HepG2 (cell line): ENCODE measurements around the gene CALR. TPM values are rescaled to one million over a fixed set of nuclear protein-coding genes. Genes with fewer than 3 reads are reported as not detected.

Experiments used
- CSRNP2 ChIP-seq: sonication (generic); formaldehyde crosslinking; conservative IDR thresholded peaks from 2 replicates; pipeline ENCODE4 v1.8.0; 2022; ENCODE audit warnings: low read depth, missing genetic modification reagents
- DPF2 ChIP-seq: sonication (generic); formaldehyde crosslinking; IDR thresholded peaks from 2 replicates; pipeline ENCODE4 v1.4.0; 2020; ENCODE audit warnings: mild to moderate bottlenecking, low read depth, missing genetic modification reagents, borderline replicate concordance
- HNF4G ChIP-seq, 2 experiments: sonication (generic) in 1 of 2; formaldehyde crosslinking in 1 of 2; IDR thresholded peaks; 2 replicates each; pipeline versions ENCODE4 v1.4.0 to v1.6.1; 2011 to 2020; ENCODE audit warnings: borderline replicate concordance in 2 of 2, low read depth in 2 of 2, mild to moderate bottlenecking in 2 of 2, low read length in 1 of 2, missing genetic modification reagents in 1 of 2, moderate library complexity in 1 of 2
- ISL2 ChIP-seq: sonication (generic); formaldehyde crosslinking; IDR thresholded peaks from 2 replicates; pipeline ENCODE4 v1.5.0; 2020; ENCODE audit warnings: missing genetic modification reagents
- MAFK ChIP-seq, 2 experiments: IDR thresholded peaks in 1 of 2; conservative IDR thresholded peaks in 1 of 2; 2 replicates each; pipeline ENCODE4 v1.6.1; 2011; ENCODE audit warnings: improper control_type of control experiment in 2 of 2, low read length in 2 of 2
- NRL ChIP-seq: sonication (generic); formaldehyde crosslinking; IDR thresholded peaks from 2 replicates; pipeline ENCODE4 v1.5.0; 2020; ENCODE audit warnings: missing genetic modification reagents, mild to moderate bottlenecking, moderate library complexity, borderline replicate concordance
- SNAI1 ChIP-seq: sonication (generic); formaldehyde crosslinking; IDR thresholded peaks from 2 replicates; pipeline ENCODE4 v1.5.0; 2020; ENCODE audit warnings: mild to moderate bottlenecking, missing genetic modification reagents, borderline replicate concordance
- SOX13 ChIP-seq, 3 experiments: fragments of 450-650 bp in 1 of 3; sonication (generic) in 1 of 3; formaldehyde crosslinking in 1 of 3; IDR thresholded peaks in 2 of 3; conservative IDR thresholded peaks in 1 of 3; 2 replicates each; pipeline versions ENCODE4 v1.5.0 to v1.6.1; 2016 to 2020; ENCODE audit warnings: antibody characterized with exemption in 1 of 3, mild to moderate bottlenecking in 1 of 3, missing compliant biosample characterization in 1 of 3, missing genetic modification reagents in 1 of 3, moderate library complexity in 1 of 3
- U2AF2 ChIP-seq: fragments of 200-400 bp; formaldehyde crosslinking; IDR thresholded peaks from 2 replicates; pipeline ENCODE4 v1.6.1; 2017; ENCODE audit warnings: low read depth, mild to moderate bottlenecking, low read length
- YEATS4 ChIP-seq: sonication (generic); formaldehyde crosslinking; IDR thresholded peaks from 2 replicates; pipeline ENCODE4 v1.4.0; 2020; ENCODE audit warnings: missing genetic modification reagents, borderline replicate concordance
- ZBTB43 ChIP-seq: sonication (generic); formaldehyde crosslinking; conservative IDR thresholded peaks from 2 replicates; pipeline ENCODE4 v1.4.0; 2020; ENCODE audit warnings: missing genetic modification reagents
- ZEB1 ChIP-seq: IDR thresholded peaks from 2 replicates; pipeline ENCODE4 v1.6.1; 2012; ENCODE audit warnings: mild to moderate bottlenecking, low read depth, inconsistent platforms; ENCODE audit not compliant: insufficient replicate concordance
- ZNF234 ChIP-seq: sonication (generic); formaldehyde crosslinking; conservative IDR thresholded peaks from 2 replicates; pipeline ENCODE4 v1.5.1; 2020; ENCODE audit warnings: mild to moderate bottlenecking, missing genetic modification reagents
- ZNF501 ChIP-seq: sonication (generic); formaldehyde crosslinking; IDR thresholded peaks from 2 replicates; pipeline ENCODE4 v1.5.1; 2020; ENCODE audit warnings: mild to moderate bottlenecking, moderate library complexity, missing genetic modification reagents
- ZNF746 ChIP-seq: sonication (generic); formaldehyde crosslinking; IDR thresholded peaks from 2 replicates; pipeline ENCODE4 v1.8.0; 2022; ENCODE audit warnings: mild to moderate bottlenecking, missing genetic modification reagents
- ZNF777 ChIP-seq: sonication (generic); formaldehyde crosslinking; IDR thresholded peaks from 2 replicates; pipeline ENCODE4 v1.4.0; 2020; ENCODE audit warnings: missing genetic modification reagents
- ZSCAN22 ChIP-seq: sonication (generic); formaldehyde crosslinking; IDR thresholded peaks from 2 replicates; pipeline ENCODE4 v1.4.0; 2020; ENCODE audit warnings: mild to moderate bottlenecking, missing genetic modification reagents
- polyA plus RNA-seq, 8 experiments: library from polyadenylated mRNA; depleted of rRNA in 3 of 8; stranded (reverse) in 7 of 8; unstranded in 1 of 8; fragments of >200 nt; fragmentation: Illumina TruSeq in 4 of 8; extraction: Trizol in 4 of 8; gene quantifications; 2 replicates each; pipeline versions ENCODE4 v1.2.1 to v1.2.3, GENCODE V29; 2011 to 2016; ENCODE audit warnings: low read depth in 4 of 8, missing spikeins in 1 of 8, mixed read lengths in 1 of 8; ENCODE audit not compliant: insufficient read depth in 1 of 8
- total RNA-seq, 5 experiments: library from RNA; depleted of rRNA; stranded (reverse); fragments of >200 nt; fragmentation: Illumina TruSeq; extraction: Trizol; gene quantifications; 2 replicates each; pipeline ENCODE4 v1.2.3, GENCODE V29; 2016; ENCODE audit warnings: low read depth in 1 of 5
- TF ChIP-seq, protein P1 (sequence below): sonication (generic); formaldehyde crosslinking; IDR thresholded peaks from 2 replicates; pipeline ENCODE4 v1.5.0; 2020; ENCODE audit warnings: missing genetic modification reagents, mild to moderate bottlenecking, borderline replicate concordance
- TF ChIP-seq, protein P2 (sequence below): sonication (generic); formaldehyde crosslinking; IDR thresholded peaks from 2 replicates; pipeline ENCODE4 v1.4.0; 2020; ENCODE audit warnings: missing genetic modification reagents, borderline replicate concordance

The CALR gene
- total and polyA plus RNA-seq, 2 of the 13 experiments (the other 11 are each of a cell fraction or from before 2014, with no cell fraction given) = 898 to 934 TPM

- TF ChIP-seq SNAI1 (peak; percentile 18; the same call in 1 of the 2 replicates), ZNF746 (CRISPR knock-in tag) (no peak), ZNF777 (peak; percentile 91), YEATS4 (CRISPR knock-in tag) (no peak), NRL (CRISPR knock-in tag) (no peak), DPF2 (no peak), ZBTB43 (CRISPR knock-in tag) (no peak; the same call in 1 of the 2 replicates), MAFK (conservative IDR thresholded peaks at IDR 0.05 in 1 of 2, IDR thresholded peaks at IDR 0.05 in 1 of 2; ENCODE audit: low read length in 2 of 2) (no peak), HNF4G (IDR thresholded peaks at IDR 0.05; ENCODE audit: borderline replicate concordance, low read depth, low read length) (no peak), HNF4G (CRISPR knock-in tag; IDR thresholded peaks at IDR 0.05; ENCODE audit: borderline replicate concordance, low read depth) (no peak), ZNF501 (CRISPR knock-in tag) (peak; percentile 40; the same call in 1 of the 2 replicates), U2AF2 (no peak), ZNF234 (CRISPR knock-in tag) (no peak), SOX13 (IDR thresholded peaks at IDR 0.05) (no peak), SOX13 (CRISPR knock-in tag; conservative IDR thresholded peaks at IDR 0.05 in 1 of 2, IDR thresholded peaks at IDR 0.05 in 1 of 2) (no peak), ZSCAN22 (CRISPR knock-in tag) (no peak), CSRNP2 (no peak), ISL2 (peak; percentile 15), ZEB1 (no peak)
- TF ChIP-seq, protein P1, sequence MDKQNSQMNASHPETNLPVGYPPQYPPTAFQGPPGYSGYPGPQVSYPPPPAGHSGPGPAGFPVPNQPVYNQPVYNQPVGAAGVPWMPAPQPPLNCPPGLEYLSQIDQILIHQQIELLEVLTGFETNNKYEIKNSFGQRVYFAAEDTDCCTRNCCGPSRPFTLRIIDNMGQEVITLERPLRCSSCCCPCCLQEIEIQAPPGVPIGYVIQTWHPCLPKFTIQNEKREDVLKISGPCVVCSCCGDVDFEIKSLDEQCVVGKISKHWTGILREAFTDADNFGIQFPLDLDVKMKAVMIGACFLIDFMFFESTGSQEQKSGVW (CRISPR knock-in tag) = 0 out of 2 replicates have a peak, but pooled peaks have one; percentile 49
- TF ChIP-seq, protein P2, sequence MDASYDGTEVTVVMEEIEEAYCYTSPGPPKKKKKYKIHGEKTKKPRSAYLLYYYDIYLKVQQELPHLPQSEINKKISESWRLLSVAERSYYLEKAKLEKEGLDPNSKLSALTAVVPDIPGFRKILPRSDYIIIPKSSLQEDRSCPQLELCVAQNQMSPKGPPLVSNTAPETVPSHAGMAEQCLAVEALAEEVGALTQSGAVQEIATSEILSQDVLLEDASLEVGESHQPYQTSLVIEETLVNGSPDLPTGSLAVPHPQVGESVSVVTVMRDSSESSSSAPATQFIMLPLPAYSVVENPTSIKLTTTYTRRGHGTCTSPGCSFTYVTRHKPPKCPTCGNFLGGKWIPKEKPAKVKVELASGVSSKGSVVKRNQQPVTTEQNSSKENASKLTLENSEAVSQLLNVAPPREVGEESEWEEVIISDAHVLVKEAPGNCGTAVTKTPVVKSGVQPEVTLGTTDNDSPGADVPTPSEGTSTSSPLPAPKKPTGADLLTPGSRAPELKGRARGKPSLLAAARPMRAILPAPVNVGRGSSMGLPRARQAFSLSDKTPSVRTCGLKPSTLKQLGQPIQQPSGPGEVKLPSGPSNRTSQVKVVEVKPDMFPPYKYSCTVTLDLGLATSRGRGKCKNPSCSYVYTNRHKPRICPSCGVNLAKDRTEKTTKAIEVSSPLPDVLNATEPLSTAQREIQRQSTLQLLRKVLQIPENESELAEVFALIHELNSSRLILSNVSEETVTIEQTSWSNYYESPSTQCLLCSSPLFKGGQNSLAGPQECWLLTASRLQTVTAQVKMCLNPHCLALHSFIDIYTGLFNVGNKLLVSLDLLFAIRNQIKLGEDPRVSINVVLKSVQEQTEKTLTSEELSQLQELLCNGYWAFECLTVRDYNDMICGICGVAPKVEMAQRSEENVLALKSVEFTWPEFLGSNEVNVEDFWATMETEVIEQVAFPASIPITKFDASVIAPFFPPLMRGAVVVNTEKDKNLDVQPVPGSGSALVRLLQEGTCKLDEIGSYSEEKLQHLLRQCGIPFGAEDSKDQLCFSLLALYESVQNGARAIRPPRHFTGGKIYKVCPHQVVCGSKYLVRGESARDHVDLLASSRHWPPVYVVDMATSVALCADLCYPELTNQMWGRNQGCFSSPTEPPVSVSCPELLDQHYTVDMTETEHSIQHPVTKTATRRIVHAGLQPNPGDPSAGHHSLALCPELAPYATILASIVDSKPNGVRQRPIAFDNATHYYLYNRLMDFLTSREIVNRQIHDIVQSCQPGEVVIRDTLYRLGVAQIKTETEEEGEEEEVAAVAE (CRISPR knock-in tag) = no peak
Measured at GRCh38 chr19:12938779-12939601, 581 bp downstream of the CALR start (continued).
